K562 (cell line): ENCODE data around the gene C10orf53. TPM values are rescaled to one million over a fixed set of nuclear protein-coding genes. Genes with fewer than 3 reads are reported as not detected.
A peak's percentile ranks its signal among the peaks of the same experiment; 100 is the strongest.

Experiments
- BHLHE40 ChIP-seq: IDR thresholded peaks from 2 replicates; pipeline ENCODE4 v1.6.1; 2011; ENCODE audit warnings: low read length, improper control_type of control experiment
- ELF2 ChIP-seq: fragments of 250-450 bp; sonication (Bioruptor Pico); IDR thresholded peaks from 2 replicates; pipeline ENCODE4 v1.5.0; 2021; ENCODE audit warnings: mild to moderate bottlenecking
- FIP1L1 ChIP-seq: fragments of 200-400 bp; formaldehyde crosslinking; IDR thresholded peaks from 2 replicates; pipeline ENCODE4 v1.6.1; 2018; ENCODE audit warnings: mild to moderate bottlenecking, low read depth, low read length; ENCODE audit not compliant: poor library complexity, severe bottlenecking
- GABPB1 ChIP-seq: sonication (generic); formaldehyde crosslinking; IDR thresholded peaks from 2 replicates; pipeline ENCODE4 v1.8.0; 2022; ENCODE audit warnings: mild to moderate bottlenecking, missing genetic modification reagents
- HLTF ChIP-seq: fragments of 450-650 bp; IDR thresholded peaks from 2 replicates; pipeline ENCODE4 v1.6.1; 2016
- HNRNPLL ChIP-seq: fragments of 200-400 bp; formaldehyde crosslinking; IDR thresholded peaks from 2 replicates; pipeline ENCODE4 v1.6.1; 2017; ENCODE audit warnings: low read length, low read depth, mild to moderate bottlenecking; ENCODE audit not compliant: poor library complexity, severe bottlenecking
- KHSRP ChIP-seq: fragments of 450-650 bp; IDR thresholded peaks from 2 replicates; pipeline ENCODE4 v1.6.1; 2017
- MECOM ChIP-seq: fragments of 250-450 bp; sonication (Bioruptor Pico); IDR thresholded peaks from 2 replicates; pipeline ENCODE4 v1.8.0; 2022; ENCODE audit warnings: inconsistent platforms
- SIN3A ChIP-seq, 2 experiments: fragments of 150-350 bp in 1 of 2; IDR thresholded peaks; 2 replicates each; pipeline ENCODE4 v1.6.1; 2011 to 2016; ENCODE audit warnings: borderline replicate concordance in 2 of 2, low read depth in 2 of 2, low read length in 2 of 2, mild to moderate bottlenecking in 2 of 2, moderate library complexity in 2 of 2; ENCODE audit not compliant: control insufficient read depth in 1 of 2
- SMARCB1 ChIP-seq: IDR thresholded peaks from 2 replicates; pipeline ENCODE4 v1.6.1; 2011; ENCODE audit warnings: improper control_type of control experiment, low read depth; ENCODE audit not compliant: insufficient read length
- SMC3 ChIP-seq: conservative IDR thresholded peaks from 2 replicates; pipeline ENCODE4 v1.6.1; 2011; ENCODE audit warnings: low read depth, low read length, improper control_type of control experiment; ENCODE audit not compliant: insufficient read depth
- TBL1XR1 ChIP-seq, 2 experiments: IDR thresholded peaks; 2 replicates each; pipeline ENCODE4 v1.6.1; 2012; ENCODE audit warnings: improper control_type of control experiment in 2 of 2, low read length in 2 of 2, mild to moderate bottlenecking in 1 of 2
- ZNF644 ChIP-seq: fragments of 200-800 bp; sonication (Bioruptor generic); IDR thresholded peaks from 2 replicates; pipeline ENCODE4 v1.6.1; 2016; ENCODE audit warnings: low read depth, missing genetic modification characterization, missing compliant biosample characterization
- ZNF695 ChIP-seq: fragments of 450-650 bp; formaldehyde crosslinking; IDR thresholded peaks from 2 replicates; pipeline ENCODE4 v1.4.0; 2020; ENCODE audit warnings: mild to moderate bottlenecking, moderate library complexity
- polyA plus RNA-seq, 8 experiments: library from polyadenylated mRNA; depleted of rRNA in 4 of 8; stranded (reverse) in 5 of 8; unstranded in 3 of 8; fragments of >200 nt; fragmentation: Nextera tagmentation in 2 of 8; fragmentation: Illumina TruSeq in 1 of 8; extraction: Ambion mirVana in 2 of 8; extraction: Trizol in 1 of 8; gene quantifications; 2 replicates each; pipeline versions ENCODE4 v1.2.1 to v1.2.3, GENCODE V29; 2011 to 2014; ENCODE audit warnings: inconsistent platforms in 1 of 8, missing spikeins in 1 of 8
- total RNA-seq, 7 experiments: library from RNA; depleted of rRNA in 6 of 7; stranded (reverse); fragments of >200 nt in 6 of 7; fragmentation: Illumina TruSeq in 2 of 7; extraction: Trizol in 2 of 7; gene quantifications; 2 replicates each; pipeline versions ENCODE4 v1.2.1 to v1.2.3, GENCODE V29; 2011 to 2021; ENCODE audit warnings: low replicate concordance in 1 of 7
- TF ChIP-seq, protein P1 (sequence below): sonication (generic); IDR thresholded peaks from 2 replicates; pipeline ENCODE4 v1.6.1; 2016
- TF ChIP-seq, protein P2 (sequence below): fragments of 200-800 bp; sonication (Bioruptor generic); IDR thresholded peaks from 2 replicates; pipeline ENCODE4 v1.6.1; 2017; ENCODE audit warnings: missing genetic modification characterization, missing compliant biosample characterization
- TF ChIP-seq, protein P3 (sequence below): fragments of 250-450 bp; sonication (Bioruptor Pico); IDR thresholded peaks from 2 replicates; pipeline ENCODE4 v1.8.0; 2021; ENCODE audit warnings: moderate library complexity, mild to moderate bottlenecking, inconsistent platforms

C10orf53 gene
- total and polyA plus RNA-seq, 9 of the 15 experiments (the other 6 are each of a cell fraction or from before 2014, with no cell fraction given): not detected

DNA sequence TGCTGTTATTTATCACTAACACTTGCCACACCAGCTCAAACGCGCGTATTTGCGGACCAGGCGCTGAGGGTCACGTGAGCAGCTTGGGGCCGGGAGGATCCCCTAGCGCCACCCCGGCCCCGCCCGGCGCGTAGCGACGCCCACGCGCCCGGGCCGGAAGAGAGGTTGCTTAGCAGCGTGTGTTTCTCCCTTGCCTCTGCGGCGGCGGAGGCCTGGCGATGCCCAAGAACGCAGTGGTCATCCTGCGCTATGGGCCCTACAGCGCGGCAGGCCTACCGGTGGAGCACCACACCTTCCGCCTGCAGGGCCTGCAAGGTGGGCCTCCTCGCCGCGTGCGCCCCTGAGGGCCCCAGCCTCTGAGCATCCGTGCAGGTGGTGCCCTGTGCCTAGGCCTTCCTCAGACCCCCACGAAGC, at the start of gene C10orf53 (continued):
- TF ChIP-seq, protein P1, sequence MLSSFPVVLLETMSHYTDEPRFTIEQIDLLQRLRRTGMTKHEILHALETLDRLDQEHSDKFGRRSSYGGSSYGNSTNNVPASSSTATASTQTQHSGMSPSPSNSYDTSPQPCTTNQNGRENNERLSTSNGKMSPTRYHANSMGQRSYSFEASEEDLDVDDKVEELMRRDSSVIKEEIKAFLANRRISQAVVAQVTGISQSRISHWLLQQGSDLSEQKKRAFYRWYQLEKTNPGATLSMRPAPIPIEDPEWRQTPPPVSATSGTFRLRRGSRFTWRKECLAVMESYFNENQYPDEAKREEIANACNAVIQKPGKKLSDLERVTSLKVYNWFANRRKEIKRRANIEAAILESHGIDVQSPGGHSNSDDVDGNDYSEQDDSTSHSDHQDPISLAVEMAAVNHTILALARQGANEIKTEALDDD: no peak
- TF ChIP-seq BHLHE40 (peak; percentile 93), MECOM (CRISPR knock-in tag) (no peak), HNRNPLL (peak; percentile 41), ZNF695 (CRISPR knock-in tag) (no peak), GABPB1 (CRISPR knock-in tag) (no peak), HLTF (no peak), SMC3 (no peak), TBL1XR1 (IDR thresholded peaks at IDR 0.05; ENCODE audit: low read length in 2 of 2) (no peak), ZNF644 (tag) (no peak), SIN3A (IDR thresholded peaks at IDR 0.05; ENCODE audit: borderline replicate concordance in 2 of 2, control insufficient read depth in 1 of 2, low read depth in 2 of 2, low read length in 2 of 2) (no peak), FIP1L1 (no peak), KHSRP (no peak), ELF2 (CRISPR knock-in tag) (no peak), SMARCB1 (no peak)
- TF ChIP-seq, protein P2, sequence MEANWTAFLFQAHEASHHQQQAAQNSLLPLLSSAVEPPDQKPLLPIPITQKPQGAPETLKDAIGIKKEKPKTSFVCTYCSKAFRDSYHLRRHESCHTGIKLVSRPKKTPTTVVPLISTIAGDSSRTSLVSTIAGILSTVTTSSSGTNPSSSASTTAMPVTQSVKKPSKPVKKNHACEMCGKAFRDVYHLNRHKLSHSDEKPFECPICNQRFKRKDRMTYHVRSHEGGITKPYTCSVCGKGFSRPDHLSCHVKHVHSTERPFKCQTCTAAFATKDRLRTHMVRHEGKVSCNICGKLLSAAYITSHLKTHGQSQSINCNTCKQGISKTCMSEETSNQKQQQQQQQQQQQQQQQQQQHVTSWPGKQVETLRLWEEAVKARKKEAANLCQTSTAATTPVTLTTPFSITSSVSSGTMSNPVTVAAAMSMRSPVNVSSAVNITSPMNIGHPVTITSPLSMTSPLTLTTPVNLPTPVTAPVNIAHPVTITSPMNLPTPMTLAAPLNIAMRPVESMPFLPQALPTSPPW: peak; percentile 45; the same call in 1 of the 2 replicates
- TF ChIP-seq, protein P3, sequence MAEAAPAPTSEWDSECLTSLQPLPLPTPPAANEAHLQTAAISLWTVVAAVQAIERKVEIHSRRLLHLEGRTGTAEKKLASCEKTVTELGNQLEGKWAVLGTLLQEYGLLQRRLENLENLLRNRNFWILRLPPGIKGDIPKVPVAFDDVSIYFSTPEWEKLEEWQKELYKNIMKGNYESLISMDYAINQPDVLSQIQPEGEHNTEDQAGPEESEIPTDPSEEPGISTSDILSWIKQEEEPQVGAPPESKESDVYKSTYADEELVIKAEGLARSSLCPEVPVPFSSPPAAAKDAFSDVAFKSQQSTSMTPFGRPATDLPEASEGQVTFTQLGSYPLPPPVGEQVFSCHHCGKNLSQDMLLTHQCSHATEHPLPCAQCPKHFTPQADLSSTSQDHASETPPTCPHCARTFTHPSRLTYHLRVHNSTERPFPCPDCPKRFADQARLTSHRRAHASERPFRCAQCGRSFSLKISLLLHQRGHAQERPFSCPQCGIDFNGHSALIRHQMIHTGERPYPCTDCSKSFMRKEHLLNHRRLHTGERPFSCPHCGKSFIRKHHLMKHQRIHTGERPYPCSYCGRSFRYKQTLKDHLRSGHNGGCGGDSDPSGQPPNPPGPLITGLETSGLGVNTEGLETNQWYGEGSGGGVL (CRISPR knock-in tag): no peak
